OCI-LY7 (cell line): Measurements from ENCODE around the gene MAPK8IP1.

ENCODE experiments used
- EZH2phosphoT487 ChIP-seq: fragments of 200-600 bp; sonication (generic); IDR thresholded peaks from 2 replicates; pipeline ENCODE4 v1.6.1; 2018; ENCODE audit warnings: low read depth, borderline replicate concordance, mild to moderate bottlenecking, mixed run types, antibody characterized with exemption, low read length, moderate library complexity, mixed read lengths
- TF ChIP-seq, protein P1 (sequence below): fragments of 200-600 bp; sonication (generic); conservative IDR thresholded peaks from 2 replicates; pipeline ENCODE4 v1.5.1; 2014; ENCODE audit warnings: mild to moderate bottlenecking, antibody characterized with exemption, low read length, moderate library complexity, mixed read lengths

- TF ChIP-seq, protein P1, sequence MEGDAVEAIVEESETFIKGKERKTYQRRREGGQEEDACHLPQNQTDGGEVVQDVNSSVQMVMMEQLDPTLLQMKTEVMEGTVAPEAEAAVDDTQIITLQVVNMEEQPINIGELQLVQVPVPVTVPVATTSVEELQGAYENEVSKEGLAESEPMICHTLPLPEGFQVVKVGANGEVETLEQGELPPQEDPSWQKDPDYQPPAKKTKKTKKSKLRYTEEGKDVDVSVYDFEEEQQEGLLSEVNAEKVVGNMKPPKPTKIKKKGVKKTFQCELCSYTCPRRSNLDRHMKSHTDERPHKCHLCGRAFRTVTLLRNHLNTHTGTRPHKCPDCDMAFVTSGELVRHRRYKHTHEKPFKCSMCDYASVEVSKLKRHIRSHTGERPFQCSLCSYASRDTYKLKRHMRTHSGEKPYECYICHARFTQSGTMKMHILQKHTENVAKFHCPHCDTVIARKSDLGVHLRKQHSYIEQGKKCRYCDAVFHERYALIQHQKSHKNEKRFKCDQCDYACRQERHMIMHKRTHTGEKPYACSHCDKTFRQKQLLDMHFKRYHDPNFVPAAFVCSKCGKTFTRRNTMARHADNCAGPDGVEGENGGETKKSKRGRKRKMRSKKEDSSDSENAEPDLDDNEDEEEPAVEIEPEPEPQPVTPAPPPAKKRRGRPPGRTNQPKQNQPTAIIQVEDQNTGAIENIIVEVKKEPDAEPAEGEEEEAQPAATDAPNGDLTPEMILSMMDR = no peak
- TF ChIP-seq EZH2phosphoT487 = no peak
Observed at GRCh38 chr11:45927684-45928413, 42.4 kb downstream of the MAPK8IP1 start.
